GM12878 (cell line): ENCODE measurements around the gene DCTN2. TPM values are rescaled to one million over a fixed set of nuclear protein-coding genes. Genes with fewer than 3 reads are reported as not detected.

Experiments
- ATAC-seq: fragments of 200-7000 bp; cut with Tn5 transposase; 3 replicates; pipeline ENCODE4 v1.9.1; 2020; ENCODE audit warnings: mild to moderate bottlenecking, moderate library complexity
- BruUV-seq: library from RNA; stranded (reverse); fragments of 400-500 nt; replicated peaks from 2 replicates; lab custom pipeline; 2021; lab: Mats Ljungman, UMichigan
- CTCF ChIA-PET: fragments of 300-600 bp; sonication (Branson Sonifier 250); formaldehyde crosslinking; extraction: SDS; loops from one replicate; lab custom pipeline; 2021; ENCODE audit warnings: inconsistent platforms; lab: Yijun Ruan, JAX
- POLR2A ChIA-PET: fragments of 350-600 bp; formaldehyde crosslinking; extraction: SDS; loops from one replicate; lab custom pipeline; 2021; ENCODE audit warnings: inconsistent platforms; lab: Charles Lee
- RAD21 ChIA-PET: fragments of 300-600 bp; sonication (Branson Sonifier 250); formaldehyde crosslinking; loops from one replicate; lab custom pipeline; 2023; ENCODE audit warnings: antibody characterized with exemption; ENCODE audit not compliant: unreplicated experiment; lab: Charles Lee
- SMC1A ChIA-PET: fragments of 300-600 bp; sonication (Branson Sonifier 250); formaldehyde crosslinking; loops from one replicate; lab custom pipeline; 2023; ENCODE audit not compliant: unreplicated experiment, uncharacterized antibody; lab: Charles Lee
- DNase-seq: peaks from one replicate; pipeline ENCODE4 v3.0.0-alpha.2; 2011; ENCODE audit warnings: low read depth, low spot score
- FAIRE-seq: peaks from 3 replicates; lab custom pipeline; 2011; peaks lifted over from hg19 to GRCh38; lab: Jason Lieb, UNC
- H2AFZ ChIP-seq: 2 replicates; pipeline ENCODE4 v1.6.0; 2011; ENCODE audit warnings: low read depth, low read length, control low read depth; ENCODE audit not compliant: control insufficient read depth
- H3K27ac ChIP-seq: 2 replicates; pipeline ENCODE4 v1.5.1; 2011; ENCODE audit warnings: control low read depth; ENCODE audit not compliant: control insufficient read depth, insufficient read depth
- H3K27me3 ChIP-seq, 2 experiments: replicated peaks in 1 of 2; 2 replicates each; pipeline versions ENCODE4 v1.6.0 to v1.6.1; 2011; ENCODE audit warnings: low read length in 1 of 2; ENCODE audit not compliant: control insufficient read depth in 2 of 2, insufficient read depth in 2 of 2
- H3K36me3 ChIP-seq, 2 experiments: 2 replicates each; pipeline ENCODE4 v1.5.1; 2011; ENCODE audit warnings: low read length in 1 of 2; ENCODE audit not compliant: control insufficient read depth in 2 of 2, insufficient read depth in 2 of 2
- H3K4me1 ChIP-seq: 2 replicates; pipeline ENCODE4 v1.6.1; 2011; ENCODE audit warnings: mild to moderate bottlenecking, low read length, moderate library complexity, mixed read lengths; ENCODE audit not compliant: control insufficient read depth, insufficient read depth
- H3K4me2 ChIP-seq: 2 replicates; pipeline ENCODE4 v1.6.0; 2011; ENCODE audit warnings: control low read depth; ENCODE audit not compliant: control insufficient read depth, insufficient read depth
- H3K4me3 ChIP-seq: fragments of 200-600 bp; sonication (generic); 2 replicates; pipeline ENCODE4 v1.5.1; 2016
- H3K79me2 ChIP-seq: 2 replicates; pipeline ENCODE4 v1.6.0; 2011; ENCODE audit warnings: low read length; ENCODE audit not compliant: control insufficient read depth, insufficient read depth
- H3K9ac ChIP-seq: 2 replicates; pipeline ENCODE4 v1.8.0; 2011; ENCODE audit warnings: low read length, control low read depth, mixed read lengths; ENCODE audit not compliant: control insufficient read depth, insufficient read depth
- H3K9me3 ChIP-seq: replicated peaks from 3 replicates; pipeline ENCODE4 v1.5.1; 2011; ENCODE audit warnings: mild to moderate bottlenecking, low read length; ENCODE audit not compliant: control insufficient read depth, insufficient read depth
- H4K20me1 ChIP-seq: 2 replicates; pipeline ENCODE4 v1.6.0; 2011; ENCODE audit not compliant: control insufficient read depth, insufficient read depth
- BRCA1 ChIP-seq: IDR thresholded peaks from 2 replicates; pipeline ENCODE4 v1.6.1; 2011; ENCODE audit warnings: low read depth, low read length, improper control_type of control experiment
- MTA2 ChIP-seq: fragments of 450-650 bp; IDR thresholded peaks from 2 replicates; pipeline ENCODE4 v1.6.1; 2016; ENCODE audit warnings: low read depth, mild to moderate bottlenecking, moderate library complexity
- RELA ChIP-seq: fragments of 450-650 bp; IDR thresholded peaks from 2 replicates; pipeline ENCODE4 v1.8.0; 2014; ENCODE audit warnings: borderline replicate concordance; ENCODE audit not compliant: partially characterized antibody
- SRF ChIP-seq, 2 experiments: IDR thresholded peaks; 2 replicates each; pipeline ENCODE4 v1.6.1; 2011; ENCODE audit warnings: low read depth in 2 of 2, low read length in 2 of 2, mild to moderate bottlenecking in 1 of 2, moderate library complexity in 1 of 2
- TBL1XR1 ChIP-seq: IDR thresholded peaks from 2 replicates; pipeline ENCODE4 v1.6.1; 2012; ENCODE audit warnings: low read depth, low read length, improper control_type of control experiment
- YY1 ChIP-seq: IDR thresholded peaks from 2 replicates; pipeline ENCODE4 v1.6.1; 2011; ENCODE audit warnings: low read depth, mild to moderate bottlenecking, low read length
- WGBS: methylation state at CpG from one replicate; pipeline ENCODE4 v1.1.6; 2016; ENCODE audit warnings: low lambda C conversion rate; ENCODE audit not compliant: insufficient replicate concordance, insufficient coverage; ENCODE audit errors: missing lambda C conversion rate; 5-methylcytosine and 5-hydroxymethylcytosine counted together
- in situ Hi-C: fragments of 300-500 bp; cut with MboI; formaldehyde crosslinking; loops from 9 replicates; pipeline ENCODE4 v1.14.3; 2018; ENCODE audit warnings: mixed read lengths
- intact Hi-C: fragments of 100-400 bp; cut with micrococcal nuclease; formaldehyde crosslinking; loops from one replicate; pipeline ENCODE4 v1.14.2; 2022; ENCODE audit not compliant: unreplicated experiment
- polyA plus RNA-seq, 11 experiments: library from polyadenylated mRNA; depleted of rRNA in 4 of 11; unstranded in 6 of 11; stranded (reverse) in 5 of 11; fragments of >200 nt; fragmentation: Nextera tagmentation in 4 of 11; fragmentation: Illumina TruSeq in 1 of 11; extraction: Ambion mirVana in 4 of 11; extraction: Trizol in 1 of 11; gene quantifications; 1 replicate in 1 of 11; 2 replicates in 10 of 11; pipeline versions ENCODE4 v1.2.1 to v1.2.3, GENCODE V29; 2011 to 2016; ENCODE audit warnings: inconsistent platforms in 2 of 11, missing spikeins in 2 of 11, low read depth in 1 of 11
- total RNA-seq, 4 experiments: library from RNA; depleted of rRNA in 3 of 4; stranded (reverse); fragments of >200 nt in 3 of 4; fragmentation: Illumina TruSeq in 1 of 4; extraction: Trizol in 1 of 4; gene quantifications; 2 replicates each; pipeline versions ENCODE4 v1.2.1 to v1.2.3, GENCODE V29; 2013 to 2021
- TF ChIP-seq, protein P1 (sequence below): IDR thresholded peaks from 2 replicates; pipeline ENCODE4 v1.6.1; 2011; ENCODE audit warnings: borderline replicate concordance, low read depth, mild to moderate bottlenecking, moderate library complexity, low read length; ENCODE audit not compliant: insufficient read depth, poor library complexity, severe bottlenecking

The DCTN2 gene
- total and polyA plus RNA-seq, 10 of the 15 experiments (the other 5 are each of a cell fraction or from before 2014, with no cell fraction given): 32.3 to 171 (median 100) TPM

DNA sequence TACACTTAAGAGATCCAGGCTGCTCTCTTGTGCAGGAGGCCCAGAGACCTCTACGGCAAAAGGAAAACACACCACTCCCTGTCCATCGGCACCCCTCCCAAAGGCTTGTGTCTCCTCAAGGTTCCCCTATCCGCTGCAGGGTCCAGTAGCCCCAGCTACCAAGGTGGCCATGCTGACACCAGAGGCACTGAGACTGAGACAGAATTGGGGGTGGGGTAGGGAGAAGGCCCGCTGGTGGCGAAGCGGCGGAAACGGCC lies 27.3 kb downstream of the DCTN2 start:
- Histone ChIP-seq H4K20me1 (peaks cover 4% of the 10 kb centered on the region; the same call in 1 of the 2 replicates), H3K4me3 (peak overlapping the region; percentile 98), H3K9me3 (no peaks in the 10 kb centered on the region), H3K4me1 (peaks cover 23% of the 10 kb centered on the region), H3K27ac (peak overlapping the region; percentile 96), H3K4me2 (peak overlapping the region; percentile 61), H3K36me3 (peaks cover 18 to 27% of the 10 kb centered on the region in 2 experiments), H2AFZ (no peak overlapping the region), H3K9ac (peak overlapping the region; percentile 97), H3K79me2 (peaks cover 46% of the 10 kb centered on the region), H3K27me3 (no peaks in the 10 kb centered on the region)
- CTCF ChIA-PET: interaction anchor here (1.2 to 4.0 kb wide), 4 partner anchors 26 to 237 kb away, joined by 3 to 13 read pairs (median 4); no protein-coding TSS in a partner anchor
- under 1% methylated on average over 8 of the region's 8 CpGs for WGBS
- POLR2A ChIA-PET: interaction anchor here (0.6 to 1.6 kb wide), 5 partner anchors 17 to 290 kb away, joined by 3 to 11 read pairs (median 3); partner anchors contain the start of genes ARHGEF25 and SHMT2
- ATAC-seq (peak; percentile 40), DNase-seq (no peak), FAIRE-seq (no peak)
- TF ChIP-seq YY1 (0 out of 2 replicates have a peak, but pooled peaks have one; percentile 2), TBL1XR1 (no peak), RELA (no peak), BRCA1 (no peak), MTA2 (no peak), SRF (IDR thresholded peaks at IDR 0.05; ENCODE audit: low read depth in 2 of 2, low read length in 2 of 2) (no peak)
- TF ChIP-seq, protein P1, sequence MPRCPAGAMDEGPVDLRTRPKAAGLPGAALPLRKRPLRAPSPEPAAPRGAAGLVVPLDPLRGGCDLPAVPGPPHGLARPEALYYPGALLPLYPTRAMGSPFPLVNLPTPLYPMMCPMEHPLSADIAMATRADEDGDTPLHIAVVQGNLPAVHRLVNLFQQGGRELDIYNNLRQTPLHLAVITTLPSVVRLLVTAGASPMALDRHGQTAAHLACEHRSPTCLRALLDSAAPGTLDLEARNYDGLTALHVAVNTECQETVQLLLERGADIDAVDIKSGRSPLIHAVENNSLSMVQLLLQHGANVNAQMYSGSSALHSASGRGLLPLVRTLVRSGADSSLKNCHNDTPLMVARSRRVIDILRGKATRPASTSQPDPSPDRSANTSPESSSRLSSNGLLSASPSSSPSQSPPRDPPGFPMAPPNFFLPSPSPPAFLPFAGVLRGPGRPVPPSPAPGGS: no peak
- in situ Hi-C loops: no loop called here
- no TSS peak for BruUV-seq
- RAD21 ChIA-PET: interaction anchor here (1.2 to 2.4 kb wide), 2 partner anchors 43 to 67 kb away, joined by 3 to 9 read pairs; no protein-coding TSS in a partner anchor
- intact Hi-C loops: loop anchor here (5.0 kb wide), 2 partner anchors 42 to 57 kb away; partner anchors contain the start of gene ARHGAP9
- SMC1A ChIA-PET: interaction anchor here (1.1 to 1.6 kb wide), 3 partner anchors 19 to 90 kb away, joined by 3 to 5 read pairs (median 3); no protein-coding TSS in a partner anchor
